ENCODE results near the gene IL24.

IL24 gene

DNA sequence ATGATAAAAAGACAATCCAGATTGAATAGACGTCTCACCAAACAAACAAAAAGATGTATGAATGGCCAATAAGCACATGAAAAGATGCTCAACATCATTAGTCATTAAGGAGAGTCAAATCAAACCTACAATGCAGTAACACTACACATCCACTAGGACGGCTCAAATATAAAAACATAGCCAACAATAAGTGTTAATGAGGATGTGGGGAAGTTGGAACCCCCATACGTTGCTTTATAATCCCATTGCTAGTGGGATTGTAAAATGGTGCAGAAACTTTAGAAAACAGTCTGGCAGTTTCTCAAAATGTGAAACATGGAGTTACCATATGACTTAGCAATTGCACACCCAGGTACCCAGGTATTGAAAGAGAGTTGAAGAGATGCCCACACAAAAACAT is 14.7 kb upstream of the IL24 start:
- no peak for DNase-seq

DNA sequence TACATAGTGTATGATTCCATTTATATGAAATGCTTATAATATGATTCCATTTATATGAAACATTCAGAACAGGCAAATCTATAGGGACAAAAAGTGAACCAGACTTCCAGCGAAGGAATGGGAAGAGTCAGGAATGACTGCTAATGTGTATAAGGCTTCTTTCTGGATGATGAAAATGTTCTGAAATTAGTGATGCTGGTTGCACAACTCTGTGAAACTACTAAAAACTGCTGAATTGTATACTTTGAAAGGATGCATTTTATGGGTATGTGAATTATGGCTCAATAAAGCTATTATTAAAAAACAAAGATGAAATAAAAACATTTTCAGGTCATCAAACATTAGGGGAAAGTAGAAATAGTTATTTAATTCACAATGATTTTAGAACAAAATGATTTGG is 14.1 kb upstream of the IL24 start:
- no peak for DNase-seq

DNA sequence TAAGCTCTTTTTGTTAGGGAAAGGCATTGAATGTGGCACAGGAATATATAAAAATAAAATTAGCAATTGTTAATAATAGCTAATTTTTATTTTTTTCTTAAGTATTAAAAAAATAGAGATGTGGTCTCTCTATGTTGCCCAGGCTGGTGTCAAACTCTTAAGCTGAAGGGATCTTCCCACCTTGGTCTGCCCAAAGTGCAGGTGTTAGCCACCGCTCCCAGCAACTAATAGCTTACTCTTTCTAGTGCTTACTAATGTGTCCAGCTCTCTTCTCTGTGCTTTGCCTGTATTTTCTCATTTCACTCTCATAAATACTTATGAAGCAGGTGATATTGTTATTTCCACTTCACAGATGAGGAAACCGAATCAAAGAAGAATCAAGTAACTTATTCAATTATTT is 13.4 kb upstream of the IL24 start:
- no peak for DNase-seq

DNA sequence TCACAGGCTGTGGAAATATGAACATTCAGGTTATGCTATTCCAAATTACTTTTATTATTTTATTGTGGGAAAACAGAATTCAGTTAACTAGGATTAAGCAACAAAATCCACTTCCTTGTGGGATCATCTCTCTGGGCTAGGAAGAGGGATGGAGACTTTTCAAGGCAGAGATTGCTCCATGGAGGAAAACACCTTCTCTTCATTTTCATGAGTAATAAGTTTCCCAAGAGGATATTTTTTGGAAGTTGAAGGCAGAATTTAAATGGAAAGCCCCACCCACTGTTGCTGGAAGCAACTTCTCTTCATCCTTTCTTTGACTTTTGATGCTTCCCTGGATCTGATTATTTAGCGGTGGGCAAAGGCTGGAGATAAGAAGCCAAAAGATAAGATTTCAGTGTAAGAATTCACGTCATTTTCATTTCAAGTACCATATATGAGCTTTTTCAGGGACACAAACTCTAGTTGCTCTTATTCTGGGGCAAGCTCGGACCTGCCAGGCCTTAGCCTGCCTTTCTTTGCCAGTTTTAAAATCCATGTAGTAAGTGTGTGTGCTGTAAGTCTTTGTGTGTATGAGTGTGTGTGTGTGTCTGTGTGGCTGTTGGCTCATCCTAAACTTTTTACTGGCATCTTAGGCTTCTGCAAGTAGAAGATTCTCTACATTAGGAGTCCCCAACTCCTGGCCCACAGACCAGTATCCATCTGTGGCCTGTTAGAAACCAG is 11.7 kb upstream of the IL24 start:
- DNase-seq = no peak

DNA sequence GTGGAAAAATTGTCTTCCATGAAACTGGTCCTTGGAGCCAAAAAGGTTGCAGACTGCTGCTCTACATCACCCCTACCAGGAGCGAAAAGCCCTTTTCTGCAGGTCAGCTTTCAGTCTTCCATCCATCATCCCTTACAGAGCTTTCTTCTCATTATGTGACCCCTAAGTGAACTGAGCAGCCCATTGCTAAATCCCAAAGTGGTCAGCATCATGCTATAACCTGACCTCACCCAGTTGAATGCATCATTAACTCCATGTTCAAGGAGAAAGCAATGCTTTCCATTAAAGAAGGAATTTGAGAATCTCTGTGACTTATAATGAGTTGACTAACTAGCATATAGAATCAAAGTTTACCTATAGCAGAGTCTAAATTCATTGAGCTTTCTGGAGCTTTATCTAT is 10.4 kb upstream of the IL24 start:
- DNase-seq = no peak

DNA sequence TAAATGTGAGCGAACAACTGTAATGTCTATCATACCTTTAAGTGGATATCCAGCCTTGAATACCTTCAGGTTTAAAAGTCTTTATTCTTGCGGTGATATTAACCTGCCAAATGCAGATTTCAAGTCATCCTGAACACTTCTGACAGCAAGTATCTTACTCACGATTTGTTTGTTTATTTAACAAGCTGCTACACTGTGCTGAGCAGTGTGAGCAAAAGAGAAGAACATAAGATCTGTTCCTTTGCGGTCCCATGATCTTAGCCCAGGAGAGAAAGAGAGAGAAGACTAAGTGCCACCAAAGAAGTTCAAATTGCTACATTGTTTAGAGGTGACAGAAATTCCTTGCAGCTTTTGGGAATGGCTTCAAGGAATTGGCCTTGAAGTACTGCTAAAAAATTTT is 9.5 kb upstream of the IL24 start:
- no peak for DNase-seq

DNA sequence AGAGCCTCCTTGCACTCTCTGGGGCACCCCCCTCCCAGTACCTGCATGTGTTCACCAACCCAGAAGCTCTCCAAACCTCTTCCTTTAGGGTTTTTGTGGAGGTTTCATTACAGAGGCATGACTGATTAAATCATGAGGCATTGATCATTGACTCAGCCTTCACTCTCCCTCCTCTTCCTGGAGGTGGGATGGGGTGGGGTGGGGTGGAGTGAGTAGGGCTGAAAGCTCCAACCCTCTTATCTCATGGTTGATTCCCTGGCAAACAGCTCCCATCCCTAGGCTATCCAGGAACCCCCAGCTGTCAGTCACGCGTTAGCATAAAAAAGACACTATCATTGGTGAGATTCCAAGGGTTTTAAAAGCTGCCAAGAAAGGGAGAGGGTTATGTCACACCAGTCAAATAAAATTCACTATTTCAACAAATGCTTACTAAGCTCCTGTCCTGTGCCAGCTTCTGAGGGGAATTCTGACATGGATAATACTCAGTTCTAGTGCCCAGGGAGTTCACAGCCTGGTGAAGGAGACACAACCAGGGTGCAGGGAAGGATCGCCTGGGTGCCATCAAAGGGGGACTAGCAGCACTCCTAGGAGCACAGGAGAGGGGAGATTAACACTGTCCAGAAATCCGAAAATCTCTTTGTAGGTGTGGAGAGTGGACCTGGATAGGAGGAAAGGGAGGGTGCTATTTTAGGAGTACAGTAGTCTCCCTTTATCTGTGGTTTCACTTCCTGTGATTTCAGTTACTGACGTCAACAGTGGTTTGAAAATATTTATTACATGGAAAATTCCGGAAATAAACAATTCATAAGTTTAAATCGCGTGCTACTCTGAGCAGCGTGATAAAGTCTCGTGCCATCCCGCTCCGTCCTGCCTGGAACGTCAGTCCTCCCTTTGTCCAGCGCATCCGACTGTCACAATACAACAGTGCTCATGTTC is 6.8 kb upstream of the IL24 start:
- peak; percentile 25 for DNase-seq

DNA sequence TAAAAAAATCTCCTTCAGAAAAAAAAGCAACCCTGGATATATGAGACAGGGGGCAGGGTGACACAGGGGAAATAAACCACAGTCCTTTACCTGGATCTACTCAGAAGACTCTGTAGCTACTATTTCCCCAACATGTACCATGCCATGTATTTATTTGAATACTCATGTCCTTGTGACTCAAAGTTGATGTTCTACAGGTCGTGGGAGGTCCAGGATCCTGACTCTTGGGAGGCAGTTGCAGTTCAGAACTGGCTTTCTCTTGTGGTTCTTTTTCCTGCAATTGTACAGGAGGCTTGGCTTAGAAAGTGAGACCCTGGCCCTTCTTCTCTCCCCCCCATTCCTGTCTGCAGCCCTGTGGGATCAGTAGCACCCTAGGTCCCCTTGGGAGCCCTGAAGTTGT is 5.8 kb upstream of the IL24 start:
- no peak for DNase-seq

DNA sequence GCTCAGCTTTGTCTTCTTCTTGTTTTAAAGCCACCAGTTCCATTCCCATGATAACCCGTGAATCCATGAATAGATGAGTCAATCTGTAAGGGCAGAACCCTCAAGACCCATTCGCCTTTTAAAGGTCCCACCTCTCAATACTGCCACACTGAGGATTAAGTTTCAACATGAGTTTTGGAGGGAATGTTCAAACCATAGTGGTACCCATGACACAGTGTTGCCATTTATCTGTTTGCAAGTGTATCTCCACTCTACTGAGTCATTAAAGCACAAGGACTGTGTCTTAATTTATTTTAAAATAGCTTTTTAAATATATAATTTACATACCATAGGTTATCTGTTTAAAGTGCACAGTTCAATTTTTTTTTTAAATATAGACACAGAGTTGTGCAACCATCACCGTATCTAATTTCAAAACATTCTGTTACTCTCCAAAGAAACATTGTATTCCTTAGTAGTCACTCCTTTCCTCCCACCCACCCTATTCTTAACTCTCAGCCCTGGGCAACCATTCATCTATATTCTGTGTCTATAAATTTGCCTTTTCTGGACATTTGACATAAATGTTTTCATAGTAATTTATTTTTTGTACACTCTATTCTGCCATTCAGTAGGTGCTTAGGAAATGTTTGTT is 4.8 kb upstream of the IL24 start:
- DNase-seq = no peak

DNA sequence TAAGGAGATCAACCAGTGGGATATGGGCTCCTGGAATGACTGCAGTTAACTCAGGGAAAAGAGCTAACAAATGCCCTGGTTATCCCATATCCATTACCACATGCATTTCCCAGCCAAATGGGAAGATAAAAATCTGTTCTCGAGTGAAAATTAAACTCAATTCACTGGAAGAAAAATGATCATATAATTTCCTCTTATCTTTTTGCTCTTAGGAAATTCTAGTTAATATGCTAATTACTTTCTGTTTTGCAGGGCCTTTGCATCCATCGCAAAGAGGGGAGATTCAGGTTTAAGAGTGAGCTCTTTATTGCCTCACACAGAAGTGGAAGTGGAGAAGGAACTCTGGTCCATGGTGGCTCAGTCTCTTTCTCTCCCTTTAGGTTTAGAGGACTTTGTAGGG is 3.9 kb upstream of the IL24 start:
- DNase-seq = no peak

DNA sequence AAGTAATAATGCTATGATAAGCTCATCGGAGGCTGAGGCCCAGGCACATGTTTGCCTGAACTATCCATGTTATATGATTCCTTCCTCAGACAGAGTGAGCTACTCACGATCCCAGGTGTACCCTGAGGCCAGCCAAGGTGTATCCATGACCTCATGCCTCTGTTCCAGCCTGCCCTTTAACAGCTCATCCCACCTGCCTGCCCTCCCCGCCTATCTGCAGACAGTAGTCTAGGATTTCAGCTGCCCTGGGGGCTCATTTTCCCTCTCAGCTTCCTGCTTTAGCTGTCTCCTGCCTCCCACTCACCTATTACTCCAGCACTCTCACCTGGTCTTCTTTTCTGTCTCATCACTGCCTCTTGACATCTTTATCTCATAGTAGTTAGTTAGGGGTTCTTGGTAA is 1.9 kb upstream of the IL24 start:
- peak; percentile 87 for DNase-seq

DNA sequence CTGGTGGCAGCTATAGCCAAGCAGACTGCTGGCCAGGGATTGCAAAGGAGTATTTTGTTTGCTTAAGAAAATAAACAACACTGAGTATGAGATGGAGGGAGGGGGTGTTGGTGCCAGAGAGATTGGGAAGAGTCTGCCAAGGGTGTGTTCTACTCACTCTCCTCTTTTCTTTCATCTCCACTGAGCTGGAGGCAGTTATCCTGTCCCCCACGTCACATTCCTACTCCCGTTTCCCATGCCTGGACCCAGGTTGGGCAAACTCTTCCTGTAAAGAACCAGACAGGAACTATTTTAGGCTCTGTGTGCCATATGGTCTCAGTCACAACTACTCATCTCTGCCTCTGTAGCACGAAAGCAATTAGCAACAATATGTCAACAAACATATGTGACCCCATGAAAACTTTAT is 1.4 kb upstream of the IL24 start:
- peak; percentile 87 for DNase-seq

DNA sequence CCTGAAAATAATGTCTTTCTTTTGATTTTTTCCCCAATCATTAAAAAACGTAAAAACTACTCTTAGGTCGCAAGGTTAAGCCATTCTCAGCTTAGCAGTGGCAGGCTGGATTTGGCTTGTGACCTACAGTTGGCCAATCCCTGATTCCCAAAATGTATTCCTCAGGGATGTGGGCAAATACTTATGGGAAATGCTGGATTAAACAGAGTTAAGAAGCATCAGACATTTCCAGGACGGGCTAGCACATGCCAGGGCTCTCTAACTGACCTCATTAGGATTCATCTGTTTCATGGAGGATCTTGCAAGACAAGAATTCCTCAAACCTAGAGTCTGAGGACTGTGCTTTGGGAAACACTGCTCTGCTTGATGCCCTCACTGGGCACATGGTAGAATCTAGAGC is 982 bp upstream of the IL24 start:
- no peak for DNase-seq

DNA sequence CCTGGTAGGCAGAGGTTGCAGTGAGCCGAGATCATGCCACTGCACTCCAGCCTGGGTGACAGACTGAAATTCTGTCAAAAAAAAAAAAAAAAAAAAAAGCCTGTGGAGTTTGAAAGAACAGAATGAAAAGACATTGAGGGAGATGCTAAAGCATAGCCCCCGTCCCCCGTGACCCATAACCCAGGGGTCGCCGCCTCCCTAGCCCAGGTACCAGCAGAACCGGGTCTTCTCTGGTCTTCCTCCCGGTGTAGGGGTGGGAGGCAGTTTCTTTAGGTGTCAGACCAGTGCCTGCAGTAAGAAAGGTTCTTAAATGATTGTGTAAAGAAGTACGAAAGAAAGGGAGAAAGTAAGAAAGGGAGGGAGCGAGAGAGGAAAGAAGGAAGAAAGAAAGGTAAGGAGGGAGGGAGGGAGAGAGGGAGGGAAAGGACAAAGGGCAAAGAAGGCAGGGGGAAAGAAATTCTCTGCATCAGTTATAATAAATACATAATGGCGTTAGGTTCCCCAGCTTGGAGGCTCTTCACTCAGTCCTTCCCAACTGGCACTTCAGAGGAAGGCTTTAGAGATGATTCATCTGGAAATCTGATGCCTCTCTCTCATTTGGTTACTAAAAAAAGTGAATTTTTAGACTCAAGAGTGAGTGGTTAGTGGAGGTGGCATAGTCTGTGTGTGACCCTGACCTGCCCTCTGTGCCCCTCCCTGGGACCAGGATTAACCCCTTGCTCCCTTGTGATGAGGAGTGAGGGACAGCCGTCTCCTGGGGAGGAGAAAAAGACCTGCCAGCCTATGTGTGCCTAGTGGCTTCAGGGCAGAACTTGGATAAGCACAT is 1.1 kb downstream of the IL24 start:
- no peak for DNase-seq

DNA sequence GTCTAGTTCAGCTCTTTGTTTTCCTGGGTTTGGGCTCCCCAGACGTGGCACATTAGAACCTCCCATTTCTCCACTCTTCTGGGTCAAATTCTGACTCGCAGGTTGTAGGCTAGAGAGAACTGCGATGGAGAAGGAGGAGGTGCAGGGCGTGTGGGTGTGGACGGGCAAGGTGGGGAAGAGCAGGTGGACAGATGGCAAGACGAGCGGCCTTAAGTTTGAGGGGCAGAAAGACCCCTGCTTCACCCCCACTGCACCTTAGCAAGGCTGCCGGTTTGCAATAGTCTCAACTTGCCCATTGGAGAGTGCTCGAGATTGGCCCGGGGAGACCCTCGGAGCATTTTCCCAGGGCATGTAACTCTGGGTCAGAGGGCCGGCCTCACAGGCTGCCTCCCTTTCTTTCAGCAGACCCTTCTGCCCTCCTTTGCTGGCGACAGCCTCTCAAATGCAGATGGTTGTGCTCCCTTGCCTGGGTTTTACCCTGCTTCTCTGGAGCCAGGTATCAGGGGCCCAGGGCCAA is 1.7 kb downstream of the IL24 start:
- no peak for DNase-seq

DNA sequence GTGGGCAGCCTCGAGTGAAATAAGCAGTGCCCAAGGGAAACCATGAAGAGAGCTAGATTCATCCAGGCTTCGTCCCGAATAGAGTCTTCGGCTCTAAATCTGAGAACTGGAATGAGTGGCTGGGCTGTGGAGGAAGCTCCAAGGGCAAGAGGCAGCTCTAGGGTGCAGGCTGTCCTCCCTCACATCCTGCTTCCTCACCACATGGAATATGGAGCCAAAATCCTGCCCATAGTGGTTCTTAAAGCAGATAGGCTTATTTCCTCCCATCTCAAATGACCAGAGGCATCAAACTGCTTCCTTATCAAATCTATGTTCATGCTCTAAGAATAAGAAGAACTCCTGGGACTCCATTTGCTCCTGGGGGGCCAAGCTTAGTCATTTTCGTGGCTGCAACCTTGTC is 2.5 kb downstream of the IL24 start:
- no peak for DNase-seq

DNA sequence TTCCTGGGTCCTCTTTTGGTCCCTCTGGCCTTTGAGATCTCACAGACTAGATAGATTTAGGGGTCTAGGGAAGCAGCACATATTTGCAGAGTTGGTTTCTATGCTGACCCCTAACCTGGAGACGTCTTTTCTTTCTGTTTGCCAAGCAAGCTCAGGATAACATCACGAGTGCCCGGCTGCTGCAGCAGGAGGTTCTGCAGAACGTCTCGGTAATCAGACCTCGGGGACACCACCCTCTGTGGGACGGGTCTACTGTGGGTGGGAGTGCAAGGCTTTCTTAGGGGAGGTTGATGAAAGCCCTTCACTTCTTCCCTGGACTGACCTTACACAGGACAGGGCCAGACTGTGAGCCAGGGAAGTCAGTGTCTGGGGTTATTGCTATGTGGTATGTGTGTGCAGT is 2.9 kb downstream of the IL24 start:
- DNase-seq = no peak

DNA sequence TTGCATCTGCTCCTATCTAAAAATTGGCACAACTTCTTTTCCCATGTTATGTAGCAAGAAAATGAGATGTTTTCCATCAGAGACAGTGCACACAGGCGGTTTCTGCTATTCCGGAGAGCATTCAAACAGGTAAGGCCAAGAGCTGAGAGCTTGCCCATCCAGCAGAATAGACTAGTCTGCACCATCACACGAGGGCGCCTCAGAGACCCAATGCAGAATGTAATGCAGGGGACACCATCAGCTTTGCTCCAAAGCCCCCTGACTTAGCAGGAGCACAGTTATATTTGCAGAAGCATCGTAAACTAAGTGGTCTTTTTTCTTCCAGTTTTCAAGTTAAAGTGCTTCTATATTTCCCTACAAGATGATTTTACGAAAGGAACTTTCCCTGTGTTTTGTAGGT is 4.7 kb downstream of the IL24 start:
- no peak for DNase-seq

DNA sequence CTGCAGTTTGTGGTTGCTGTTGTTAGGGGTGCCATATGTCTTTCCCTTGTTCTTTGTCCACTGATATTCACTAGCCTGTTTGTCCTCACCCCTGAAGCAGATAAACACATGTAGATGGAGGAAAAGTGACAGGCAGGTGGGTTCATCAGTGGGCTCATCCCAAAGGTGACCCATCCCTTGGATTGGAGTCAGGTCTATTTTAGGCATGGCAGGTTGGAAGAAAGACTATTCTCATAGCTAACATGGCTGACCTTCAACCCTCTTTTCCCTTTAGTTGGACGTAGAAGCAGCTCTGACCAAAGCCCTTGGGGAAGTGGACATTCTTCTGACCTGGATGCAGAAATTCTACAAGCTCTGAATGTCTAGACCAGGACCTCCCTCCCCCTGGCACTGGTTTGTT is 5.5 kb downstream of the IL24 start:
- no peak for DNase-seq

DNA sequence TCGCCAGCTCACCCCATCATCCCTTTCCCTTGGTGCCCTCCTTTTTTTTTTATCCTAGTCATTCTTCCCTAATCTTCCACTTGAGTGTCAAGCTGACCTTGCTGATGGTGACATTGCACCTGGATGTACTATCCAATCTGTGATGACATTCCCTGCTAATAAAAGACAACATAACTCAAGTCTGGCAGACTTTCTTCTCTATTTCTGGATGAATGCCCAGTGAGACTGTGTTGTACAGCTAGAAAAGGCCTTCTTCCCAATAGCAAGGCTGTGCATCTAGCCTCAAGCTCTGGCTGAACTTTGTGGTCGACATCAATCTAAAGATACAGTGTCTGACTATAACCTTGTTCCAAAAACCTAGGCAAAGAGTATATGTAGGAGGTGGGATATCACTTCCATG is 6.4 kb downstream of the IL24 start:
- DNase-seq = no peak

DNA sequence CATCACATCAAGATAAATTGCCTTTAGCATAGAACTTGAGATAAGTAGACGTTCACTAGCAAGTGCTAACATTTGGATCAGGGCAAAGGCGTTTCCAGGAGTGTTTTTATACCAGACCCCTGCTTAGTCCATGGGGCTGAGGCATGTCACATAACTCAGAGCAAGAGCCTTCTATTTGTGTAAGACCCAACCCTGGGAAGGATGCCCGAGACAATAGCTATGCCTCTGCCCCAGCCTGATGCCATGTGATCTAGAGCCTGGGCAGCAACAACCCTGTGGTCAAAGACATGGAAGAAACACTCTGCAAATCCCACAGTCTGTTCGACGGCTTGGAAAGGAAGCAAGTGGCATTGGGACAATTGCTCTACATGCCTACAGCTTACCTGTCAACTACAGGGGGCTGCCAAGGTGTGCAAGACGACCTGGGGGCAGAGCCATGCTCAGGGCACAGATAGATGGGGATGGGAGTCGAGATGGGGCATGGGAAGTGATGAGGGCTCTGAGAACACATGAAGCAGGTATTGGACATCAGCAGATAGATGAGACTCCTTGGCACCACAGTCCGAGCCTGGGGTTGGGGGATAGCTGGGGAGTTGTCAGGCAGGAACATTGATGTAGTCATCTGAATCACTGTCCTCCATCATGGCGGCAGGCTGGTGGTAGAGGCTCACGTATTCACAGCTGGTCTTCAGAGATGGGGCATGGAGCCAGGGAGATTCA is 7.3 kb downstream of the IL24 start:
- no peak for DNase-seq

Measured in NCI-H2029 treated with DMSO at 0.1 percent for 48 hours (cell line).